ENCODE results near the gene BCS1L. TPM values are rescaled to one million over a fixed set of nuclear protein-coding genes. Genes with fewer than 3 reads are reported as not detected.
A peak's percentile ranks its signal among the peaks of the same experiment; 100 is the strongest.
"Not testable (repeated sequence)": the region's sequence is repeated elsewhere in the genome, so short reads cannot be mapped to it uniquely, and the experiment has no call there.

BCS1L gene
- total RNA-seq, 1 donor from 2014 or later = 39.0 TPM

DNA sequence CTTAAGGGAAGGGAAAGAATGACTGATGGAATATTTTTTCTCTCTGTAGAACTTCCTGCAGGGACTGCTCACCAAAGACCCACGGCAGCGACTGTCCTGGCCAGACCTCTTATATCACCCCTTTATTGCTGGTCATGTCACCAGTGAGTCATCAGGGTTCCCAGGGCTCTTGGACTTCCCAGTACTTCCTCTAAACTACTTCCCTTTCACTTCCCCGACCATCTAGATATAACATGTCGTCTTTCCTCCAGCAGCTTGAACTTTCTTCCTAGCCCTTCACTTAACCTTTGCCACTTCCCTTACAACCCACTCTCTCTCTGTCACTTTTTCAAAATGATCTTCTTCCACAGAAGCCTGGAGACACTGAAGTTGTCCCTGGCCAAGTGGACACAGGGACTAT, 19.6 kb downstream of the BCS1L start:
- H3K36me3 Mint-ChIP-seq (ENCODE audit: low read depth, unreplicated experiment) = peaks cover 24% of the 10 kb centered on the region
- H3K9me3 Mint-ChIP-seq (ENCODE audit: unreplicated experiment) = no peaks in the 10 kb centered on the region
- TF ChIP-seq, protein P1, sequence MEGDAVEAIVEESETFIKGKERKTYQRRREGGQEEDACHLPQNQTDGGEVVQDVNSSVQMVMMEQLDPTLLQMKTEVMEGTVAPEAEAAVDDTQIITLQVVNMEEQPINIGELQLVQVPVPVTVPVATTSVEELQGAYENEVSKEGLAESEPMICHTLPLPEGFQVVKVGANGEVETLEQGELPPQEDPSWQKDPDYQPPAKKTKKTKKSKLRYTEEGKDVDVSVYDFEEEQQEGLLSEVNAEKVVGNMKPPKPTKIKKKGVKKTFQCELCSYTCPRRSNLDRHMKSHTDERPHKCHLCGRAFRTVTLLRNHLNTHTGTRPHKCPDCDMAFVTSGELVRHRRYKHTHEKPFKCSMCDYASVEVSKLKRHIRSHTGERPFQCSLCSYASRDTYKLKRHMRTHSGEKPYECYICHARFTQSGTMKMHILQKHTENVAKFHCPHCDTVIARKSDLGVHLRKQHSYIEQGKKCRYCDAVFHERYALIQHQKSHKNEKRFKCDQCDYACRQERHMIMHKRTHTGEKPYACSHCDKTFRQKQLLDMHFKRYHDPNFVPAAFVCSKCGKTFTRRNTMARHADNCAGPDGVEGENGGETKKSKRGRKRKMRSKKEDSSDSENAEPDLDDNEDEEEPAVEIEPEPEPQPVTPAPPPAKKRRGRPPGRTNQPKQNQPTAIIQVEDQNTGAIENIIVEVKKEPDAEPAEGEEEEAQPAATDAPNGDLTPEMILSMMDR (IDR thresholded peaks at IDR 0.05; ENCODE audit: unreplicated experiment) = no peak
- H3K27me3 Mint-ChIP-seq (ENCODE audit: unreplicated experiment) = peaks cover 4% of the 10 kb centered on the region
- H3K4me1 Mint-ChIP-seq (ENCODE audit: unreplicated experiment) = peaks cover 5% of the 10 kb centered on the region
- no peak for DNase-seq (ENCODE audit: low spot score)
- no peak overlapping the region for H3K4me3 Mint-ChIP-seq (ENCODE audit: unreplicated experiment)
- H3K27ac Mint-ChIP-seq (ENCODE audit: unreplicated experiment) = no peak overlapping the region

DNA sequence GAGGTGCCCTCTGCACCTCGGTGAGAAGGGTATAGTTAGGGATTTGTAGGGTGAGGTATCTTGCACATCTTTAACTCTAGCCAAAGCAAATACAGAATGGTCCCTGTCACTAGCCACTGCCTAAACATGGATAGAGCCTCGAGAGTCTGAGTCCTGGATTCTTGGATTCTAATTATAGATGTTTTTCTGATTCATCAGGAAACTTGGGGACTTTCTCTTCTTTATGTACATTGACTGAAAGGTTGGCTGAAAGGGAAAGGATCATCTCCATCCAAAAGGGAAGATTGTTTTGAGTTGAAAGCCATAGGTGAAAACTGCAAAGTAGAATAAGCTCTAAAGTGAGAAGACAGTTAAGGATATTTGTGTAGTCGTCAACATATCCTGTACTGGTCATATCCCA, 20.6 kb downstream of the BCS1L start:
- Mint-ChIP-seq H3K9me3 (ENCODE audit: unreplicated experiment) (no peaks in the 10 kb centered on the region), H3K27me3 (ENCODE audit: unreplicated experiment) (peaks cover 4% of the 10 kb centered on the region), H3K4me3 (ENCODE audit: unreplicated experiment) (no peak overlapping the region), H3K27ac (ENCODE audit: unreplicated experiment) (no peak overlapping the region), H3K36me3 (ENCODE audit: low read depth, unreplicated experiment) (peaks cover 24% of the 10 kb centered on the region), H3K4me1 (ENCODE audit: unreplicated experiment) (peaks cover 5% of the 10 kb centered on the region)
- DNase-seq (ENCODE audit: low spot score) = no peak
- TF ChIP-seq, protein P1 (IDR thresholded peaks at IDR 0.05; ENCODE audit: unreplicated experiment) = no peak

DNA sequence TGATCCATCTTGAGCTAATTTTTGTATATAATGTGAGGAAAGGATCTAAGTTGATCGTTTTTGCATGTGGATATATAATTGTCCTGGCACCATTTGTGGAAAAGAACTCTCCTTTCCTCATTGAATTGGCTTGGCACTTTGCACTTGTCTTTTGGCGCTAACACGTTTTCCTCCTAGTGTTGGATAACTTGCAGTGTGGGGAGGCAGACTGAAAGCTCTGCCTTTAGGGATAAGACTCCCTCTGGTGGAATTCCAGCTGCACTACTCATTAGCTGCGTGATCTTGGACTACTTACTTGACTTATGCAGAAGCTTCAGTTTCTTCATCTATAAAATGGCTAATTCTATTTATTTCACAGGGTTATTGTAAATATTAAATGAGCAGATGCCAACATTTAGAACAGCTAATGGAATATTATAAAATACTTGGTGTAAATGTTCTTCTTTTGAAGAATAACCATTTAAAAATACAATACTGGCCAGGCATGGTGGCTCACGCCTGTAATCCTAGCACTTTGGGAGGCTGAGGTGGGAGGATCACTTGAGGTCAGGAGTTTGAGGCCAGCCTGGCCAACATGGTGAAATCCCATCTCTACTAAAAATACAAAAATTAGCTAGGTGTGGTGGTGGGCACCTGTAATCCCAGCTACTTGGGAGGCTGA, 28.0 kb downstream of the BCS1L start:
- not testable (repeated sequence) for H3K9me3 Mint-ChIP-seq (ENCODE audit: unreplicated experiment); H3K27ac Mint-ChIP-seq (ENCODE audit: unreplicated experiment); H3K27me3 Mint-ChIP-seq (ENCODE audit: unreplicated experiment); H3K4me3 Mint-ChIP-seq (ENCODE audit: unreplicated experiment); H3K4me1 Mint-ChIP-seq (ENCODE audit: unreplicated experiment)
- TF ChIP-seq, protein P1 (IDR thresholded peaks at IDR 0.05; ENCODE audit: unreplicated experiment) = peak; percentile 69
- DNase-seq (ENCODE audit: low spot score) = peak; percentile 55
- peaks cover 34% of the 10 kb centered on the region for H3K36me3 Mint-ChIP-seq (ENCODE audit: low read depth, unreplicated experiment)

DNA sequence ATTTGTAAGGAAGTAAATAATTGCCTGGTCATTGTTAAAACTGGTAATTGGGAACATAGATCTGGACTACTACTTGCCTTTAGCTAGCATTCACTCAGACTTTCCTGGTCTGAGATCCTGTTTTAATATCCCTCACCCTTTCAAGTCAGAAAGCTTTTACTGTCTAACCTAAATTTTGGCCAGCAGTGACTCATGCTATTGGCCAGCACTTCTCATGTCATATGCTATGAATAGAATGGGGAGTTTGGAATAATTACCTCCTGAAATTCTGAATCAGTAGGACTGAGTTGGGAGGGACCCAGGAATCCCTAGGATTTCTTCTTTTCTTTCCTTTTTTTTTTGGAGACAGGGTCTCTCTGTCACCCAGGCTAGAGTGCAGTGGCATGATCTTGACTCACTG, 31.8 kb downstream of the BCS1L start:
- Mint-ChIP-seq H3K27ac (ENCODE audit: unreplicated experiment) (no peak overlapping the region), H3K36me3 (ENCODE audit: low read depth, unreplicated experiment) (peaks cover 58% of the 10 kb centered on the region), H3K27me3 (ENCODE audit: unreplicated experiment) (peaks cover 5% of the 10 kb centered on the region), H3K9me3 (ENCODE audit: unreplicated experiment) (no peaks in the 10 kb centered on the region), H3K4me1 (ENCODE audit: unreplicated experiment) (no peaks in the 10 kb centered on the region), H3K4me3 (ENCODE audit: unreplicated experiment) (no peak overlapping the region)
- DNase-seq (ENCODE audit: low spot score) = no peak
- TF ChIP-seq, protein P1 (IDR thresholded peaks at IDR 0.05; ENCODE audit: unreplicated experiment) = no peak

DNA sequence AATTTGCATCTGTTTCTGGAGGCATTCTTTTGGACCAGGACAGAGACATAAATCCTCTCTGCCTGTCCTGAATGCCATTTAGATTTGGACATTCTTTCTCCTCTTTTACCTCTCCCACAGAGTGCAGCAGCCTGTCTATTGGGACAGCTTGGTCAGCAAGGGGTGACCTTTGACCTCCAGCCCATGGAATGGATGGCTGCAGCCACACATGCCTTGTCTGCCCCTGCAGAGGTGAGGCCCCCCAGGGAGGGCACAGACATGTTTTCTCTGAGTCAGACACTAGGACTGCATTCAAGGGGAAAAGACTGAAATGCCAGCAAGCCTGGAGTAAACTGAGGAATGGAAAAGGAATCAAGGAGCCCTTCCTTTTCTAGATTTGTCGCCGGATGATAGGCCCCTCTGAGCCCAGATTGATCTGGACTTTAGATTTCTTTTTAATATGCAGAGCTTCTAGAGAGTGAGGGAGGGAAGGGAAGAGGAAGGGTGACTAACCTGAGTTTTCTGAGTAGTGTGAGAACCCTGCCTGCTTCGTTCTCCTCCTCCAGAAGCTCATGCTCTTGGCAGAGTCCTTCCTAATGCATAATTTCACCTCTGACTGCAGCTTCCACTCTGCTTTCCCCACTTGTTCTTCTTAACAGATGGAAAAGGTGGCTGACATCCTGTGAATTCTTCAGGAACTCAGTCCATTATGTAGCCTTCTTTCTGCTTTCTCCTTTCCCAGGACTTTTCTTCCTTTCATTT, 35.1 kb downstream of the BCS1L start:
- H3K27ac Mint-ChIP-seq (ENCODE audit: unreplicated experiment) = no peak overlapping the region
- no peaks in the 10 kb centered on the region for H3K9me3 Mint-ChIP-seq (ENCODE audit: unreplicated experiment)
- TF ChIP-seq, protein P1 (IDR thresholded peaks at IDR 0.05; ENCODE audit: unreplicated experiment) = no peak
- no peaks in the 10 kb centered on the region for H3K4me1 Mint-ChIP-seq (ENCODE audit: unreplicated experiment)
- H3K27me3 Mint-ChIP-seq (ENCODE audit: unreplicated experiment) = peaks cover 17% of the 10 kb centered on the region
- peak overlapping the region; percentile 59 for H3K4me3 Mint-ChIP-seq (ENCODE audit: unreplicated experiment)
- DNase-seq (ENCODE audit: low spot score) = no peak
- peaks cover 71% of the 10 kb centered on the region for H3K36me3 Mint-ChIP-seq (ENCODE audit: low read depth, unreplicated experiment)

Data from endothelial cell (in vitro differentiated cells).